Adrenal gland (tissue), 5 donors: Measurements from ENCODE around the gene MED14.

ENCODE experiments used
- CTCF ChIP-seq, 6 experiments: fragments of 450-650 bp in 4 of 6; fragments of 200-600 bp in 2 of 6; sonication (generic) in 1 of 6; IDR thresholded peaks; 1 replicate in 5 of 6; 2 replicates in 1 of 6; pipeline versions ENCODE4 v1.5.1 to v1.8.0; 2016 to 2021; ENCODE audit warnings: antibody characterized with exemption in 6 of 6, mild to moderate bottlenecking in 2 of 6, moderate library complexity in 1 of 6
- POLR2A ChIP-seq, 2 donors: fragments of 450-650 bp; IDR thresholded peaks; one replicate each; pipeline ENCODE4 v1.6.1; 2017; ENCODE audit warnings: antibody characterized with exemption in 2 of 2, mild to moderate bottlenecking in 2 of 2, moderate library complexity in 1 of 2
- donor health status: DM: no; HTN: no; CAD: no.

- TF ChIP-seq CTCF (IDR thresholded peaks at IDR 0.05) (no peak), POLR2A (IDR thresholded peaks at IDR 0.05) (no peak)
Observed at GRCh38 chrX:40688929-40689328, 46.4 kb downstream of the MED14 start.
